ENCODE results near the gene CAMTA1. TPM values are rescaled to one million over a fixed set of nuclear protein-coding genes. Genes with fewer than 3 reads are reported as not detected.

The CAMTA1 gene
- polyA plus RNA-seq, 1 of the 3 experiments (the other 2 are of a cell fraction), result 63.1 TPM

- H3K9me3 ChIP-seq, result no peaks in the 10 kb centered on the region
- CTCF ChIA-PET, result interaction anchor here (0.8 to 3.5 kb wide), 8 partner anchors 9 to 516 kb away, joined by 3 to 20 read pairs (median 6); no protein-coding TSS in a partner anchor
- no peak overlapping the region for H3K4me2 ChIP-seq
- DNase-seq, result peak; percentile 61
- no peak overlapping the region; a peak in 1 of 4 replicates for H3K4me3 ChIP-seq (ENCODE audit: low read depth in 2 of 2, low read length in 1 of 2)
- no peak overlapping the region for H3K9ac ChIP-seq
- H3K36me3 ChIP-seq (replicated peaks in 1 of 2; ENCODE audit: control insufficient read depth in 1 of 2, insufficient read depth in 2 of 2, low read length in 1 of 2), result no peaks in the 10 kb centered on the region
- no peaks in the 10 kb centered on the region for H3K79me2 ChIP-seq (ENCODE audit: insufficient read depth)
- H4K20me1 ChIP-seq (ENCODE audit: insufficient read depth), result no peaks in the 10 kb centered on the region
- POLR2A ChIA-PET, result interaction anchor here (0.8 to 6.7 kb wide), 7 partner anchors 9 to 82 kb away, joined by 3 to 43 read pairs (median 4); no protein-coding TSS in a partner anchor
- H3K9me2 ChIP-seq, result no peaks in the 10 kb centered on the region
- no peaks in the 10 kb centered on the region for H3F3A ChIP-seq (replicated peaks; ENCODE audit: insufficient read depth)
- WGBS (ENCODE audit: low lambda C conversion rate), result 37% methylated on average over 2 of the region's 26 CpGs
- no peaks in the 10 kb centered on the region for H3K27me3 ChIP-seq (ENCODE audit: insufficient read depth)
- no peak overlapping the region for H2AFZ ChIP-seq (ENCODE audit: low read depth)
- H3K27ac ChIP-seq (ENCODE audit: low read depth in 2 of 2, low read length in 1 of 2), result peak overlapping the region in 1 of 2 experiments; percentile 99; a peak in 2 of 4 replicates
- H3K4me1 ChIP-seq (ENCODE audit: control insufficient read depth in 1 of 2, insufficient read depth in 2 of 2, low read depth in 1 of 2, low read length in 1 of 2), result peaks cover 0 to 98% of the 10 kb centered on the region in 2 experiments; a peak in 2 of 4 replicates
- TF ChIP-seq TEAD4 (IDR thresholded peaks at IDR 0.05; ENCODE audit: borderline replicate concordance, insufficient read depth) (no peak), GATA2 (CRISPR knock-in tag; IDR thresholded peaks at IDR 0.05) (peak; percentile 67), RFX5 (IDR thresholded peaks at IDR 0.05; ENCODE audit: low read length) (no peak), TAF1 (IDR thresholded peaks at IDR 0.05; ENCODE audit: borderline replicate concordance, low read depth, low read length) (no peak), NFIC (IDR thresholded peaks at IDR 0.05; ENCODE audit: borderline replicate concordance) (no peak), FOXM1 (IDR thresholded peaks at IDR 0.05; ENCODE audit: low read depth) (no peak), EP300 (IDR thresholded peaks at IDR 0.05; ENCODE audit: borderline replicate concordance in 1 of 2, low read depth in 1 of 2, low read length in 1 of 2) (peak in 1 of 2 experiments; percentile 33; a peak in 1 of 4 replicates), REST (IDR thresholded peaks at IDR 0.05; ENCODE audit: low read depth, low read length) (no peak), SMC3 (IDR thresholded peaks at IDR 0.05; ENCODE audit: low read depth, low read length) (no peak), JUND (IDR thresholded peaks at IDR 0.05) (no peak), RXRA (IDR thresholded peaks at IDR 0.05; ENCODE audit: borderline replicate concordance, low read depth) (no peak), YY1 (IDR thresholded peaks at IDR 0.05; ENCODE audit: low read depth) (no peak), SIN3A (IDR thresholded peaks at IDR 0.05; ENCODE audit: borderline replicate concordance, low read depth, low read length) (no peak)
These were observed 801.0 kb downstream of the CAMTA1 start for GRCh38 chr1:7586031-7586941.
